Coronary artery (tissue), 2 donors: ENCODE results near the gene SPECC1L.

Experiments used
- DNase-seq: peaks from one replicate; pipeline ENCODE4 v3.0.0-alpha.2; 2017; ENCODE audit warnings: low spot score
- H3K27ac ChIP-seq, 2 donors: fragments of 200-600 bp; sonication (generic); one replicate each; pipeline ENCODE4 v1.5.1; 2016 to 2019
- H3K4me3 ChIP-seq: fragments of 200-600 bp; sonication (generic); 2 replicates; pipeline ENCODE4 v1.5.1; 2016; ENCODE audit warnings: mild to moderate bottlenecking, moderate library complexity
- CTCF ChIP-seq: fragments of 200-600 bp; sonication (generic); IDR thresholded peaks from one replicate; pipeline ENCODE4 v1.5.1; 2019; ENCODE audit warnings: antibody characterized with exemption

The SPECC1L gene

GRCh38 chr22:24451162-24451561 is 180.5 kb downstream of the SPECC1L start:
- H3K27ac ChIP-seq = no peak overlapping the region

GRCh38 chr22:24453853-24454252 is 183.2 kb downstream of the SPECC1L start:
- DNase-seq = no peak
- Histone ChIP-seq H3K27ac (no peak overlapping the region), H3K4me3 (no peak overlapping the region)
- no peak for TF ChIP-seq CTCF

More at GRCh38 chr22:24451162-24451561, 180.5 kb downstream of the SPECC1L start:
- DNase-seq = peak; percentile 12
- no peak for TF ChIP-seq CTCF
- H3K4me3 ChIP-seq = no peak overlapping the region

GRCh38 chr22:24455039-24455438 is 184.4 kb downstream of the SPECC1L start:
- no peak overlapping the region for H3K27ac ChIP-seq
- DNase-seq = no peak
- H3K4me3 ChIP-seq = no peak overlapping the region
- no peak for TF ChIP-seq CTCF

- TF ChIP-seq CTCF = no peak
- DNase-seq = no peak
- H3K4me3 ChIP-seq = no peak overlapping the region
- no peak overlapping the region for H3K27ac ChIP-seq
Measured at GRCh38 chr22:24455751-24456426, 185.3 kb downstream of the SPECC1L start.

- Histone ChIP-seq H3K27ac (no peak overlapping the region), H3K4me3 (no peak overlapping the region)
- no peak for TF ChIP-seq CTCF
- no peak for DNase-seq
Measured at GRCh38 chr22:24457894-24458420, 187.3 kb downstream of the SPECC1L start.

GRCh38 chr22:24459911-24460310 is 189.3 kb downstream of the SPECC1L start:
- no peak for DNase-seq
- Histone ChIP-seq H3K27ac (no peak overlapping the region), H3K4me3 (no peak overlapping the region)
- no peak for TF ChIP-seq CTCF

GRCh38 chr22:24460418-24461089 is 189.9 kb downstream of the SPECC1L start:
- no peak overlapping the region for H3K27ac ChIP-seq
- no peak for TF ChIP-seq CTCF

More at GRCh38 chr22:24460418-24461089, 189.9 kb downstream of the SPECC1L start:
- peak overlapping the region; percentile 51 for H3K4me3 ChIP-seq
- no peak for DNase-seq
